CD4-positive, alpha-beta T cell (primary cell): Measurements from ENCODE around the gene CKS2. TPM values are rescaled to one million over a fixed set of nuclear protein-coding genes. Genes with fewer than 3 reads are reported as not detected.

Experiments used
- ATAC-seq: fragments of 200-7000 bp; cut with Tn5 transposase; one replicate; pipeline ENCODE4 v1.10.0; 2022; ENCODE audit warnings: mild to moderate bottlenecking; ENCODE audit not compliant: poor library complexity
- CTCF ChIA-PET: fragments of 350-600 bp; sonication (Branson Sonifier 250); formaldehyde crosslinking; loops from one replicate; lab custom pipeline; 2021; ENCODE audit warnings: antibody characterized with exemption, inconsistent platforms; lab: Charles Lee
- POLR2A ChIA-PET: fragments of 350-600 bp; sonication (Branson Sonifier 250); formaldehyde crosslinking; loops from one replicate; lab custom pipeline; 2021; ENCODE audit warnings: antibody characterized with exemption, inconsistent platforms; lab: Charles Lee
- DNase-seq, 14 experiments: peaks; one replicate each; pipeline ENCODE4 v3.0.0-alpha.2; 2013 to 2020; ENCODE audit warnings: mixed read lengths in 2 of 14
- H3K27ac ChIP-seq, 2 donors: one replicate each; pipeline versions ENCODE4 v1.5.1 to v1.7.0; 2013; ENCODE audit warnings: low read length in 2 of 2, low read depth in 1 of 2, mild to moderate bottlenecking in 1 of 2
- H3K27me3 ChIP-seq, 2 experiments: 1 replicate in 1 of 2; 2 replicates in 1 of 2; pipeline versions ENCODE4 v1.6.1 to v1.7.0; 2013; ENCODE audit warnings: low read length in 2 of 2, control low read depth in 1 of 2, mild to moderate bottlenecking in 1 of 2, moderate library complexity in 1 of 2; ENCODE audit not compliant: insufficient read depth in 2 of 2, control insufficient read depth in 1 of 2
- H3K36me3 ChIP-seq: one replicate; pipeline ENCODE4 v1.6.1; 2013; ENCODE audit warnings: low read length, control low read depth; ENCODE audit not compliant: insufficient read depth
- H3K4me1 ChIP-seq: one replicate; pipeline ENCODE4 v1.6.1; 2013; ENCODE audit warnings: low read length, control low read depth; ENCODE audit not compliant: insufficient read depth
- H3K4me3 ChIP-seq: one replicate; pipeline ENCODE4 v1.5.1; 2013; ENCODE audit warnings: mild to moderate bottlenecking, low read length, moderate library complexity
- H3K9me3 ChIP-seq, 2 experiments: 1 replicate in 1 of 2; 2 replicates in 1 of 2; pipeline versions ENCODE4 v1.6.1 to v1.7.0; 2013; ENCODE audit warnings: low read length in 2 of 2, mild to moderate bottlenecking in 2 of 2, control low read depth in 1 of 2, moderate library complexity in 1 of 2; ENCODE audit not compliant: control insufficient read depth in 1 of 2, insufficient read depth in 1 of 2
- H3K27ac Mint-ChIP-seq: one replicate; pipeline ENCODE4 v1.8.0; 2020; ENCODE audit warnings: mixed read lengths
- H3K27me3 Mint-ChIP-seq: one replicate; pipeline ENCODE4 v1.8.0; 2021; ENCODE audit warnings: mixed read lengths
- H3K36me3 Mint-ChIP-seq: one replicate; pipeline ENCODE4 v1.8.0; 2021; ENCODE audit warnings: low read depth, mixed read lengths
- H3K4me1 Mint-ChIP-seq: one replicate; pipeline ENCODE4 v1.8.0; 2021; ENCODE audit warnings: low read depth, mixed read lengths
- H3K4me3 Mint-ChIP-seq: one replicate; pipeline ENCODE4 v1.8.0; 2020; ENCODE audit warnings: mild to moderate bottlenecking, mixed read lengths
- H3K9me3 Mint-ChIP-seq: one replicate; pipeline ENCODE4 v1.8.0; 2020; ENCODE audit warnings: mixed read lengths
- intact Hi-C, 2 experiments: fragments of 100-400 bp; cut with DNase I in 1 of 2; cut with micrococcal nuclease in 1 of 2; formaldehyde crosslinking; loops; one replicate each; pipeline versions ENCODE4 v1.15.1 to v1.9.0; 2023 to 2025; cut with DNase I, micrococcal nuclease
- total RNA-seq, 174 experiments: library from RNA in 2 of 174; stranded (reverse) in 2 of 174; gene quantifications; one replicate each; pipeline ENCODE4 v1.2.3 and lab custom pipeline; 2021 to 2026
- TF ChIP-seq, protein P1 (sequence below): fragments of 200-600 bp; IDR thresholded peaks from one replicate; pipeline ENCODE4 v1.8.0; 2022; ENCODE audit warnings: antibody characterized with exemption, mild to moderate bottlenecking

The CKS2 gene
- total RNA-seq, 2 experiments from 2014 or later: 5.6 to 6.9 TPM

DNA sequence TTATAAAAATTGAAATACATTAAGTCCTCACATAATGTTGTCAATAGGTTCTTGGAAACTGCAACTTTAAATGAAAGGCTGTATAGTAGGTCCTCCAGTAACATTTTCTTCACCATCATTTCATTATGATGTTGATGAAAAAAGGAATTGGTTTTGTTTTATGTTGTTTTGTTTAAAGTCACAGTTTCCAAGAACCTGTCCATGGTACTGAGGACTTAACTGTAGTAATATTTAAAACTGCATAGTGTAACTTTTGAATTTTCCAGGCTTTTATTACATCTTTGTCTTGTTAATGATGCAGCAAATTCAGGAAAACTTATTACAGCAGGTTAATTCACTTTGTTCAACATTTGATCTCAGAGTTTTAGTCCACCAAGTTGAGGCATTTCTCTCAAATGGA, 18.9 kb downstream of the CKS2 start:
- Histone ChIP-seq H3K4me1 (peaks cover 1% of the 10 kb centered on the region), H3K36me3 (peaks cover 93% of the 10 kb centered on the region), H3K9me3 (no peaks in the 10 kb centered on the region), H3K27me3 (no peaks in the 10 kb centered on the region), H3K4me3 (no peak overlapping the region), H3K27ac (no peak overlapping the region)
- TF ChIP-seq, protein P1, sequence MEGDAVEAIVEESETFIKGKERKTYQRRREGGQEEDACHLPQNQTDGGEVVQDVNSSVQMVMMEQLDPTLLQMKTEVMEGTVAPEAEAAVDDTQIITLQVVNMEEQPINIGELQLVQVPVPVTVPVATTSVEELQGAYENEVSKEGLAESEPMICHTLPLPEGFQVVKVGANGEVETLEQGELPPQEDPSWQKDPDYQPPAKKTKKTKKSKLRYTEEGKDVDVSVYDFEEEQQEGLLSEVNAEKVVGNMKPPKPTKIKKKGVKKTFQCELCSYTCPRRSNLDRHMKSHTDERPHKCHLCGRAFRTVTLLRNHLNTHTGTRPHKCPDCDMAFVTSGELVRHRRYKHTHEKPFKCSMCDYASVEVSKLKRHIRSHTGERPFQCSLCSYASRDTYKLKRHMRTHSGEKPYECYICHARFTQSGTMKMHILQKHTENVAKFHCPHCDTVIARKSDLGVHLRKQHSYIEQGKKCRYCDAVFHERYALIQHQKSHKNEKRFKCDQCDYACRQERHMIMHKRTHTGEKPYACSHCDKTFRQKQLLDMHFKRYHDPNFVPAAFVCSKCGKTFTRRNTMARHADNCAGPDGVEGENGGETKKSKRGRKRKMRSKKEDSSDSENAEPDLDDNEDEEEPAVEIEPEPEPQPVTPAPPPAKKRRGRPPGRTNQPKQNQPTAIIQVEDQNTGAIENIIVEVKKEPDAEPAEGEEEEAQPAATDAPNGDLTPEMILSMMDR: no peak
- ChIA-PET POLR2A (interaction anchor here (1.7 kb wide), 1 partner anchor 11 kb away, joined by 5 read pairs; the partner anchor contains the start of gene SECISBP2), CTCF (no interaction called here)
- no peak for ATAC-seq
- no peak for DNase-seq
- Mint-ChIP-seq H3K9me3 (no peaks in the 10 kb centered on the region), H3K27ac (no peak overlapping the region), H3K27me3 (no peaks in the 10 kb centered on the region), H3K4me3 (no peak overlapping the region), H3K36me3 (peaks cover 96% of the 10 kb centered on the region), H3K4me1 (peaks cover 29% of the 10 kb centered on the region)
- intact Hi-C loops: no loop called here

- peaks cover 96% of the 10 kb centered on the region for H3K36me3 Mint-ChIP-seq
- CTCF ChIA-PET: interaction anchor here (2.2 kb wide), 1 partner anchor 12 kb away, joined by 7 read pairs; the partner anchor contains the start of gene SECISBP2
These were observed 19.5 kb downstream of the CKS2 start for GRCh38 chr9:89330513-89330912.

GRCh38 chr9:89339807-89340206, 28.8 kb downstream of the CKS2 start:
- no peak for DNase-seq
- Mint-ChIP-seq H3K36me3 (peaks cover 96% of the 10 kb centered on the region), H3K9me3 (no peaks in the 10 kb centered on the region), H3K27ac (no peak overlapping the region), H3K4me1 (peaks cover 13% of the 10 kb centered on the region), H3K27me3 (no peaks in the 10 kb centered on the region), H3K4me3 (no peak overlapping the region)
- ATAC-seq: no peak
- H3K9me3 ChIP-seq: no peaks in the 10 kb centered on the region
- intact Hi-C loops: no loop called here
- no peak overlapping the region for H3K4me3 ChIP-seq
- no peak overlapping the region for H3K27ac ChIP-seq
- no peaks in the 10 kb centered on the region for H3K4me1 ChIP-seq
- H3K27me3 ChIP-seq: no peaks in the 10 kb centered on the region
- ChIA-PET POLR2A (no interaction called here), CTCF (no interaction called here)
- H3K36me3 ChIP-seq: peaks cover 95% of the 10 kb centered on the region
- TF ChIP-seq, protein P1: no peak

More at GRCh38 chr9:89330513-89330912, 19.5 kb downstream of the CKS2 start:
- intact Hi-C loops: no loop called here
- Mint-ChIP-seq H3K4me3 (no peak overlapping the region), H3K27ac (no peak overlapping the region), H3K9me3 (no peaks in the 10 kb centered on the region), H3K4me1 (peaks cover 23% of the 10 kb centered on the region), H3K27me3 (no peaks in the 10 kb centered on the region)
- no peaks in the 10 kb centered on the region for H3K9me3 ChIP-seq
- H3K27ac ChIP-seq: no peak overlapping the region
- H3K4me1 ChIP-seq: no peaks in the 10 kb centered on the region
- DNase-seq (no peak), ATAC-seq (no peak)
- H3K4me3 ChIP-seq: no peak overlapping the region
- POLR2A ChIA-PET: no interaction called here
- H3K36me3 ChIP-seq: peaks cover 95% of the 10 kb centered on the region
- H3K27me3 ChIP-seq: no peaks in the 10 kb centered on the region
- TF ChIP-seq, protein P1: no peak
